Measurements from ENCODE around the gene DIPK1A.

The DIPK1A gene

GRCh38 chr1:92857817-92858216 is 103.4 kb downstream of the DIPK1A start:
- Histone ChIP-seq H3K36me3 (ENCODE audit: control insufficient read depth in 2 of 2, insufficient read depth in 1 of 2, low read length in 2 of 2) (no peaks in the 10 kb centered on the region; a peak in 1 of 3 replicates), H3K27ac (ENCODE audit: extremely low read depth, low read depth, low read length) (no peak overlapping the region), H3K9me3 (ENCODE audit: control insufficient read depth, insufficient read depth, low read depth, low read length) (no peaks in the 10 kb centered on the region), H3K4me3 (ENCODE audit: low read depth, low read length) (no peak overlapping the region), H3K4me1 (ENCODE audit: control insufficient read depth, insufficient read depth, low read length) (no peaks in the 10 kb centered on the region)
- POLR2A ChIA-PET: no interaction called here
- no peak for TF ChIP-seq ZNF26 (tag by site-specific recombination; IDR thresholded peaks at IDR 0.05)
- TF ChIP-seq ZNF610 (tag by site-specific recombination; IDR thresholded peaks at IDR 0.05; ENCODE audit: borderline replicate concordance): no peak
- no peak for TF ChIP-seq PRDM2 (tag by site-specific recombination; IDR thresholded peaks at IDR 0.05; ENCODE audit: borderline replicate concordance)
- no peak for TF ChIP-seq ZNF707 (tag by site-specific recombination; IDR thresholded peaks at IDR 0.05)
- TF ChIP-seq ZNF768 (tag by site-specific recombination; IDR thresholded peaks at IDR 0.05): no peak
- TF ChIP-seq ZNF391 (tag by site-specific recombination; IDR thresholded peaks at IDR 0.05; ENCODE audit: borderline replicate concordance, low read depth): no peak
- no peak for TF ChIP-seq ZNF24 (tag by site-specific recombination; IDR thresholded peaks at IDR 0.05)
- no peak for TF ChIP-seq ATF2 (tag by site-specific recombination; IDR thresholded peaks at IDR 0.05; ENCODE audit: low read depth)
- CTCF ChIA-PET: interaction anchor here (0.6 to 9.2 kb wide), 27 partner anchors 11 to 1027 kb away, joined by 3 to 216 read pairs (median 10); no protein-coding TSS in a partner anchor

GRCh38 chr1:92855236-92855635 is 106.0 kb downstream of the DIPK1A start:
- no peak overlapping the region for H3K27ac ChIP-seq (ENCODE audit: extremely low read depth, low read depth, low read length)
- POLR2A ChIA-PET: no interaction called here
- TF ChIP-seq ZNF274 (IDR thresholded peaks at IDR 0.05; ENCODE audit: low read length): no peak
- TF ChIP-seq ZNF274 (tag by site-specific recombination; IDR thresholded peaks at IDR 0.05; ENCODE audit: borderline replicate concordance): no peak
- no peak for TF ChIP-seq ZNF555 (tag by site-specific recombination; conservative IDR thresholded peaks at IDR 0.05)
- TF ChIP-seq KLF16 (tag by site-specific recombination; IDR thresholded peaks at IDR 0.05): no peak
- TF ChIP-seq TRIM28 (IDR thresholded peaks at IDR 0.05; ENCODE audit: borderline replicate concordance, low read length): no peak
- H3K36me3 ChIP-seq (ENCODE audit: control insufficient read depth in 2 of 2, insufficient read depth in 1 of 2, low read length in 2 of 2): no peaks in the 10 kb centered on the region; a peak in 1 of 3 replicates
- CTCF ChIA-PET: interaction anchor here (0.6 to 9.2 kb wide), 7 partner anchors 13 to 227 kb away, joined by 3 to 216 read pairs (median 4); no protein-coding TSS in a partner anchor
- H3K9me3 ChIP-seq (ENCODE audit: control insufficient read depth, insufficient read depth, low read depth, low read length): no peaks in the 10 kb centered on the region
- no peaks in the 10 kb centered on the region for H3K4me1 ChIP-seq (ENCODE audit: control insufficient read depth, insufficient read depth, low read length)
- no peak overlapping the region for H3K4me3 ChIP-seq (ENCODE audit: low read depth, low read length)

Measured in HEK293 (cell line).